Measurements from ENCODE around the gene MED12L.

Gene MED12L

DNA sequence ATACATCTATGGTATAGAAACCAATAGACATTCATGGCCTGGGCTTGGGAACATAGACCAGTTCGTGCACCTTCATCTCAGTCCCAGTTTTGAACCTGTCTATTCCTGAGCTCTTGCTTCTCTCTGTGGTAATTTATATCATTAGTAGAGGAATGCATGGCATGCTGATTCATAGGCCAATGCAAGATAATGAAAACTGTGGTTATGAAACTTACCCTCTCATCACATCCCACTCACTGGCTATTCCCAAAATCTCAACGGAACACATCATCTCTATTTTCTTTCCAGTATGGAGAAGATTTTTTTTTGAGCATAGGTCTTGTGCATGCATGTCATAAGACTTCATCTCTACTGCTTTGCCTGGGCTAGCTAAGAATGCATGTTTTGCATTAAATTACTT, 317.8 kb downstream of the MED12L start:
- TF ChIP-seq, protein P1, sequence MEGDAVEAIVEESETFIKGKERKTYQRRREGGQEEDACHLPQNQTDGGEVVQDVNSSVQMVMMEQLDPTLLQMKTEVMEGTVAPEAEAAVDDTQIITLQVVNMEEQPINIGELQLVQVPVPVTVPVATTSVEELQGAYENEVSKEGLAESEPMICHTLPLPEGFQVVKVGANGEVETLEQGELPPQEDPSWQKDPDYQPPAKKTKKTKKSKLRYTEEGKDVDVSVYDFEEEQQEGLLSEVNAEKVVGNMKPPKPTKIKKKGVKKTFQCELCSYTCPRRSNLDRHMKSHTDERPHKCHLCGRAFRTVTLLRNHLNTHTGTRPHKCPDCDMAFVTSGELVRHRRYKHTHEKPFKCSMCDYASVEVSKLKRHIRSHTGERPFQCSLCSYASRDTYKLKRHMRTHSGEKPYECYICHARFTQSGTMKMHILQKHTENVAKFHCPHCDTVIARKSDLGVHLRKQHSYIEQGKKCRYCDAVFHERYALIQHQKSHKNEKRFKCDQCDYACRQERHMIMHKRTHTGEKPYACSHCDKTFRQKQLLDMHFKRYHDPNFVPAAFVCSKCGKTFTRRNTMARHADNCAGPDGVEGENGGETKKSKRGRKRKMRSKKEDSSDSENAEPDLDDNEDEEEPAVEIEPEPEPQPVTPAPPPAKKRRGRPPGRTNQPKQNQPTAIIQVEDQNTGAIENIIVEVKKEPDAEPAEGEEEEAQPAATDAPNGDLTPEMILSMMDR (IDR thresholded peaks at IDR 0.05; ENCODE audit: low read length) = no peak
- no peak for TF ChIP-seq EZH2 (IDR thresholded peaks at IDR 0.05; ENCODE audit: borderline replicate concordance, low read length)
- H2AFZ ChIP-seq (ENCODE audit: low read length) = no peak overlapping the region
- H3K9me2 ChIP-seq (ENCODE audit: low read depth, low read length) = no peaks in the 10 kb centered on the region
- H3K79me2 ChIP-seq (ENCODE audit: insufficient read depth, low read length) = no peaks in the 10 kb centered on the region
- H3K4me3 ChIP-seq (ENCODE audit: low read depth, low read length, poor library complexity, severe bottlenecking) = no peak overlapping the region
- no peak overlapping the region for H3K27ac ChIP-seq (ENCODE audit: low read depth, low read length, poor library complexity, severe bottlenecking)
- H3K9ac ChIP-seq (ENCODE audit: low read length) = no peak overlapping the region
- no peaks in the 10 kb centered on the region for H3K27me3 ChIP-seq (ENCODE audit: insufficient read depth, low read length)
- no peak overlapping the region for H3K4me2 ChIP-seq (ENCODE audit: low read length)
- H3F3A ChIP-seq (ENCODE audit: insufficient read depth, low read length) = no peaks in the 10 kb centered on the region
- H3K4me1 ChIP-seq (ENCODE audit: insufficient read depth, low read length, severe bottlenecking) = peaks cover 12% of the 10 kb centered on the region
- no peaks in the 10 kb centered on the region for H3K9me3 ChIP-seq (ENCODE audit: low read length)
- no peaks in the 10 kb centered on the region for H4K20me1 ChIP-seq (ENCODE audit: insufficient read depth, low read length)
- H3K36me3 ChIP-seq (ENCODE audit: insufficient read depth, low read length) = peaks cover 3% of the 10 kb centered on the region; the same call in 1 of the 2 replicates

DNA sequence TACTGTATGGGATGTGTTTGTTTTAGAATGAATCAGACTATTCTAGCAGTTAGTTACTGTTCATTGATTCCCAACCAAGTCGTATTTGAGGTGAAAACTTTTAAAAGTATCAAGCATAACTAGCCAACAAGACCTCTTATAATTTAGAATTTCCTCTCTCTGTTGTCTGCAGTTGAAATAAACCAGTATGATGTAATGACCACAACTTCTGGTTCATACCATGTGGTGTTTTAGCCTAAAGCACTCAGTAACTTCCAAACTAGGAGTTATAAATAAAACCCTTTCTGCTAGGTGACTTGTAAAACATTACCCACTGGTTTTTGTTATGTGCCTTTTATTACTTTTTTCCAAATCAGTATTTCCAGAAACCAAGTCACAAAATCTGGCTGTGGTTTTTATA, 318.9 kb downstream of the MED12L start:
- Histone ChIP-seq H4K20me1 (ENCODE audit: insufficient read depth, low read length) (no peaks in the 10 kb centered on the region), H3K4me2 (ENCODE audit: low read length) (no peak overlapping the region), H2AFZ (ENCODE audit: low read length) (no peak overlapping the region), H3K4me1 (ENCODE audit: insufficient read depth, low read length, severe bottlenecking) (peaks cover 7% of the 10 kb centered on the region), H3K4me3 (ENCODE audit: low read depth, low read length, poor library complexity, severe bottlenecking) (no peak overlapping the region), H3K27me3 (ENCODE audit: insufficient read depth, low read length) (no peaks in the 10 kb centered on the region), H3K27ac (ENCODE audit: low read depth, low read length, poor library complexity, severe bottlenecking) (no peak overlapping the region), H3K36me3 (ENCODE audit: insufficient read depth, low read length) (no peaks in the 10 kb centered on the region), H3K9ac (ENCODE audit: low read length) (no peak overlapping the region), H3K79me2 (ENCODE audit: insufficient read depth, low read length) (no peaks in the 10 kb centered on the region), H3K9me3 (ENCODE audit: low read length) (no peaks in the 10 kb centered on the region), H3K9me2 (ENCODE audit: low read depth, low read length) (no peaks in the 10 kb centered on the region), H3F3A (ENCODE audit: insufficient read depth, low read length) (no peaks in the 10 kb centered on the region)
- TF ChIP-seq, protein P1 (IDR thresholded peaks at IDR 0.05; ENCODE audit: low read length) = no peak
- TF ChIP-seq EZH2 (IDR thresholded peaks at IDR 0.05; ENCODE audit: borderline replicate concordance, low read length) = no peak

GRCh38 chr3:151407928-151408327, 322.5 kb downstream of the MED12L start:
- Histone ChIP-seq H3K9me2 (ENCODE audit: low read depth, low read length) (no peaks in the 10 kb centered on the region), H3K4me1 (ENCODE audit: insufficient read depth, low read length, severe bottlenecking) (peaks cover 10% of the 10 kb centered on the region), H3K4me3 (ENCODE audit: low read depth, low read length, poor library complexity, severe bottlenecking) (no peak overlapping the region), H3K36me3 (ENCODE audit: insufficient read depth, low read length) (no peaks in the 10 kb centered on the region), H3F3A (ENCODE audit: insufficient read depth, low read length) (no peaks in the 10 kb centered on the region), H3K27ac (ENCODE audit: low read depth, low read length, poor library complexity, severe bottlenecking) (no peak overlapping the region), H3K79me2 (ENCODE audit: insufficient read depth, low read length) (no peaks in the 10 kb centered on the region), H2AFZ (ENCODE audit: low read length) (no peak overlapping the region), H3K9me3 (ENCODE audit: low read length) (no peaks in the 10 kb centered on the region), H3K9ac (ENCODE audit: low read length) (no peak overlapping the region), H3K4me2 (ENCODE audit: low read length) (no peak overlapping the region), H4K20me1 (ENCODE audit: insufficient read depth, low read length) (no peaks in the 10 kb centered on the region), H3K27me3 (ENCODE audit: insufficient read depth, low read length) (no peaks in the 10 kb centered on the region)
- no peak for TF ChIP-seq EZH2 (IDR thresholded peaks at IDR 0.05; ENCODE audit: borderline replicate concordance, low read length)
- TF ChIP-seq, protein P1 (IDR thresholded peaks at IDR 0.05; ENCODE audit: low read length) = no peak
